Sigmoid colon (tissue), 7 donors: ENCODE results near the gene CEACAM5. TPM values are rescaled to one million over a fixed set of nuclear protein-coding genes. Genes with fewer than 3 reads are reported as not detected.

Experiments used
- DNase-seq: peaks from one replicate; pipeline ENCODE4 v3.0.0-alpha.2; 2019
- H3K27ac ChIP-seq, 4 donors: fragments of 200-600 bp; sonication (generic); one replicate each; pipeline ENCODE4 v1.5.1; 2016 to 2019; ENCODE audit warnings: mild to moderate bottlenecking in 1 of 4
- H3K27me3 ChIP-seq, 3 donors: fragments of 200-600 bp; sonication (generic); one replicate each; pipeline ENCODE4 v1.5.1; 2019; ENCODE audit warnings: mild to moderate bottlenecking in 1 of 3
- H3K36me3 ChIP-seq, 4 donors: fragments of 200-600 bp; sonication (generic); one replicate each; pipeline ENCODE4 v1.5.1; 2016 to 2019
- H3K4me1 ChIP-seq, 4 donors: fragments of 200-600 bp; sonication (generic); one replicate each; pipeline ENCODE4 v1.5.1; 2017 to 2019
- H3K4me3 ChIP-seq, 4 donors: fragments of 200-600 bp; sonication (generic); one replicate each; pipeline ENCODE4 v1.5.1; 2017 to 2019; ENCODE audit warnings: mild to moderate bottlenecking in 2 of 4, moderate library complexity in 1 of 4
- H3K9me3 ChIP-seq, 4 donors: fragments of 200-600 bp in 3 of 4; sonication (generic) in 3 of 4; one replicate each; pipeline versions ENCODE4 v1.5.1 to v1.6.1; 2013 to 2019
- CTCF ChIP-seq, 4 experiments: fragments of 450-650 bp in 3 of 4; fragments of 200-600 bp in 1 of 4; IDR thresholded peaks; one replicate each; pipeline ENCODE4 v1.5.1; 2016 to 2019; ENCODE audit warnings: antibody characterized with exemption in 4 of 4, mild to moderate bottlenecking in 3 of 4, moderate library complexity in 2 of 4
- EP300 ChIP-seq, 4 donors: sonication (generic); formaldehyde crosslinking; IDR thresholded peaks; one replicate each; pipeline ENCODE4 v1.6.1; 2017; ENCODE audit warnings: antibody characterized with exemption in 4 of 4
- POLR2A ChIP-seq, 2 donors: fragments of 450-650 bp; IDR thresholded peaks; one replicate each; pipeline ENCODE4 v1.6.1; 2016; ENCODE audit warnings: antibody characterized with exemption in 2 of 2, mild to moderate bottlenecking in 2 of 2, moderate library complexity in 2 of 2
- POLR2AphosphoS5 ChIP-seq, 4 donors: sonication (generic); formaldehyde crosslinking; IDR thresholded peaks; one replicate each; pipeline ENCODE4 v1.6.1; 2017; ENCODE audit warnings: antibody characterized with exemption in 4 of 4
- WGBS, 2 donors: extraction: QIAGEN DNeasy Blood & Tissue Kit; methylation state at CpG; one replicate each; pipeline ENCODE4 v1.1.7; 2013; 5-methylcytosine and 5-hydroxymethylcytosine counted together
- intact Hi-C: fragments of 100-400 bp; cut with DNase I; formaldehyde crosslinking; loops from one replicate; pipeline ENCODE4 v1.15.1; 2023
- polyA plus RNA-seq, 3 donors: library from polyadenylated mRNA; stranded (reverse); fragments of 200-250 nt; gene quantifications; one replicate each; pipeline ENCODE4 v1.2.3, GENCODE V29; 2013
- total RNA-seq, 4 donors: library from RNA; depleted of rRNA; stranded (reverse); fragments of >200 nt; gene quantifications; one replicate each; pipeline ENCODE4 v1.1.0, GENCODE V29; 2016
- donor health status: healthy with polysubstance abuse.
- donor health status: Bipolar disorder and iron deficiency.
- donor health status: healthy.

CEACAM5 gene
- total and polyA plus RNA-seq, 7 donors = 0.16 to 1,632 (median 87.8) TPM; not detected in 1

DNA sequence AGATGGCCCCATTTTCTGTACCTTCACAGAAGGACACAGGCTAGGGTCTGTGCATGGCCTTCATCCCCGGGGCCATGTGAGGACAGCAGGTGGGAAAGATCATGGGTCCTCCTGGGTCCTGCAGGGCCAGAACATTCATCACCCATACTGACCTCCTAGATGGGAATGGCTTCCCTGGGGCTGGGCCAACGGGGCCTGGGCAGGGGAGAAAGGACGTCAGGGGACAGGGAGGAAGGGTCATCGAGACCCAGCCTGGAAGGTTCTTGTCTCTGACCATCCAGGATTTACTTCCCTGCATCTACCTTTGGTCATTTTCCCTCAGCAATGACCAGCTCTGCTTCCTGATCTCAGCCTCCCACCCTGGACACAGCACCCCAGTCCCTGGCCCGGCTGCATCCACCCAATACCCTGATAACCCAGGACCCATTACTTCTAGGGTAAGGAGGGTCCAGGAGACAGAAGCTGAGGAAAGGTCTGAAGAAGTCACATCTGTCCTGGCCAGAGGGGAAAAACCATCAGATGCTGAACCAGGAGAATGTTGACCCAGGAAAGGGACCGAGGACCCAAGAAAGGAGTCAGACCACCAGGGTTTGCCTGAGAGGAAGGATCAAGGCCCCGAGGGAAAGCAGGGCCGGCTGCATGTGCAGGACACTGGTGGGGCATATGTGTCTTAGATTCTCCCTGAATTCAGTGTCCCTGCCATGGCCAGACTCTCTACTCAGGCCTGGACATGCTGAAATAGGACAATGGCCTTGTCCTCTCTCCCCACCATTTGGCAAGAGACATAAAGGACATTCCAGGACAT is 13.4 kb upstream of the CEACAM5 start:
- Histone ChIP-seq H3K4me1 (no peaks in the 10 kb centered on the region), H3K36me3 (no peaks in the 10 kb centered on the region), H3K27ac (no peak overlapping the region), H3K4me3 (no peak overlapping the region), H3K27me3 (peaks cover 0 to 11% (median 0%) of the 10 kb centered on the region in 3 donors), H3K9me3 (peaks cover 0 to 8% (median 1%) of the 10 kb centered on the region in 4 donors)
- TF ChIP-seq POLR2A (IDR thresholded peaks at IDR 0.05) (no peak), CTCF (IDR thresholded peaks at IDR 0.05) (no peak), EP300 (IDR thresholded peaks at IDR 0.05) (no peak), POLR2AphosphoS5 (IDR thresholded peaks at IDR 0.05) (no peak)
- no peak for DNase-seq
- intact Hi-C loops = no loop called here
- WGBS, 2 donors = 83 to 87% methylated on average over 8 of the region's 8 CpGs

- TF ChIP-seq CTCF (IDR thresholded peaks at IDR 0.05) (no peak), POLR2A (IDR thresholded peaks at IDR 0.05) (no peak), POLR2AphosphoS5 (IDR thresholded peaks at IDR 0.05) (no peak), EP300 (IDR thresholded peaks at IDR 0.05) (no peak)
- H3K27me3 ChIP-seq = peaks cover 0 to 11% (median 0%) of the 10 kb centered on the region in 3 donors
- no peak overlapping the region for H3K4me3 ChIP-seq
- no peaks in the 10 kb centered on the region for H3K4me1 ChIP-seq
- intact Hi-C loops = no loop called here
- no peak overlapping the region for H3K27ac ChIP-seq
- H3K36me3 ChIP-seq = no peaks in the 10 kb centered on the region
- WGBS, 2 donors = 67 to 93% methylated on average over 2 of the region's 2 CpGs
- DNase-seq = peak; percentile 43
- H3K9me3 ChIP-seq = peaks cover 0 to 8% (median 1%) of the 10 kb centered on the region in 4 donors
These were observed 12.7 kb upstream of the CEACAM5 start for GRCh38 chr19:41695745-41696144.

DNA sequence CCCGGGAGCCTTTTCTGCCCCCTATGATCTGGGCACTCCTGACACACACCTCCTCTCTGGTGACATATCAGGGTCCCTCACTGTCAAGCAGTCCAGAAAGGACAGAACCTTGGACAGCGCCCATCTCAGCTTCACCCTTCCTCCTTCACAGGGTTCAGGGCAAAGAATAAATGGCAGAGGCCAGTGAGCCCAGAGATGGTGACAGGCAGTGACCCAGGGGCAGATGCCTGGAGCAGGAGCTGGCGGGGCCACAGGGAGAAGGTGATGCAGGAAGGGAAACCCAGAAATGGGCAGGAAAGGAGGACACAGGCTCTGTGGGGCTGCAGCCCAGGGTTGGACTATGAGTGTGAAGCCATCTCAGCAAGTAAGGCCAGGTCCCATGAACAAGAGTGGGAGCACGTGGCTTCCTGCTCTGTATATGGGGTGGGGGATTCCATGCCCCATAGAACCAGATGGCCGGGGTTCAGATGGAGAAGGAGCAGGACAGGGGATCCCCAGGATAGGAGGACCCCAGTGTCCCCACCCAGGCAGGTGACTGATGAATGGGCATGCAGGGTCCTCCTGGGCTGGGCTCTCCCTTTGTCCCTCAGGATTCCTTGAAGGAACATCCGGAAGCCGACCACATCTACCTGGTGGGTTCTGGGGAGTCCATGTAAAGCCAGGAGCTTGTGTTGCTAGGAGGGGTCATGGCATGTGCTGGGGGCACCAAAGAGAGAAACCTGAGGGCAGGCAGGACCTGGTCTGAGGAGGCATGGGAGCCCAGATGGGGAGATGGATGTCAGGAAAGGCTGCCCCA is 11.8 kb upstream of the CEACAM5 start:
- Histone ChIP-seq H3K9me3 (peaks cover 0 to 8% (median 1%) of the 10 kb centered on the region in 4 donors), H3K36me3 (no peaks in the 10 kb centered on the region), H3K27me3 (peaks cover 0 to 7% (median 0%) of the 10 kb centered on the region in 3 donors), H3K4me1 (no peaks in the 10 kb centered on the region), H3K4me3 (no peak overlapping the region), H3K27ac (no peak overlapping the region)
- 76 to 84% methylated on average over 7 of the region's 7 CpGs for WGBS, 2 donors
- TF ChIP-seq POLR2AphosphoS5 (IDR thresholded peaks at IDR 0.05) (no peak), CTCF (IDR thresholded peaks at IDR 0.05) (no peak), POLR2A (IDR thresholded peaks at IDR 0.05) (no peak), EP300 (IDR thresholded peaks at IDR 0.05) (no peak)
- intact Hi-C loops = no loop called here
- peak; percentile 48 for DNase-seq

DNA sequence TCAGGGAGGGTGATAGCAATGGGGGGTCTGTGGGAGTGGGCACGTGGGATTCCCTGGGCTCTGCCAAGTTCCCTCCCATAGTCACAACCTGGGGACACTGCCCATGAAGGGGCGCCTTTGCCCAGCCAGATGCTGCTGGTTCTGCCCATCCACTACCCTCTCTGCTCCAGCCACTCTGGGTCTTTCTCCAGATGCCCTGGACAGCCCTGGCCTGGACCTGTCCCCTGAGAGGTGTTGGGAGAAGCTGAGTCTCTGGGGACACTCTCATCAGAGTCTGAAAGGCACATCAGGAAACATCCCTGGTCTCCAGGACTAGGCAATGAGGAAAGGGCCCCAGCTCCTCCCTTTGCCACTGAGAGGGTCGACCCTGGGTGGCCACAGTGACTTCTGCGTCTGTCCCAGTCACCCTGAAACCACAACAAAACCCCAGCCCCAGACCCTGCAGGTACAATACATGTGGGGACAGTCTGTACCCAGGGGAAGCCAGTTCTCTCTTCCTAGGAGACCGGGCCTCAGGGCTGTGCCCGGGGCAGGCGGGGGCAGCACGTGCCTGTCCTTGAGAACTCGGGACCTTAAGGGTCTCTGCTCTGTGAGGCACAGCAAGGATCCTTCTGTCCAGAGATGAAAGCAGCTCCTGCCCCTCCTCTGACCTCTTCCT is 11.1 kb upstream of the CEACAM5 start:
- Histone ChIP-seq H3K27ac (no peak overlapping the region), H3K36me3 (no peaks in the 10 kb centered on the region), H3K9me3 (peaks cover 0 to 7% (median 1%) of the 10 kb centered on the region in 4 donors), H3K4me3 (no peak overlapping the region), H3K4me1 (no peaks in the 10 kb centered on the region), H3K27me3 (no peaks in the 10 kb centered on the region)
- DNase-seq = peak; percentile 33
- WGBS, 2 donors = 77 to 83% methylated on average over 9 of the region's 9 CpGs
- intact Hi-C loops = no loop called here
- TF ChIP-seq POLR2A (IDR thresholded peaks at IDR 0.05) (no peak), CTCF (IDR thresholded peaks at IDR 0.05) (no peak), EP300 (IDR thresholded peaks at IDR 0.05) (no peak), POLR2AphosphoS5 (IDR thresholded peaks at IDR 0.05) (no peak)
